ENCODE measurements around the gene COLEC12.
"Not testable (repeated sequence)": the region's sequence is repeated elsewhere in the genome, so short reads cannot be mapped to it uniquely, and the experiment has no call there.

The COLEC12 gene

DNA sequence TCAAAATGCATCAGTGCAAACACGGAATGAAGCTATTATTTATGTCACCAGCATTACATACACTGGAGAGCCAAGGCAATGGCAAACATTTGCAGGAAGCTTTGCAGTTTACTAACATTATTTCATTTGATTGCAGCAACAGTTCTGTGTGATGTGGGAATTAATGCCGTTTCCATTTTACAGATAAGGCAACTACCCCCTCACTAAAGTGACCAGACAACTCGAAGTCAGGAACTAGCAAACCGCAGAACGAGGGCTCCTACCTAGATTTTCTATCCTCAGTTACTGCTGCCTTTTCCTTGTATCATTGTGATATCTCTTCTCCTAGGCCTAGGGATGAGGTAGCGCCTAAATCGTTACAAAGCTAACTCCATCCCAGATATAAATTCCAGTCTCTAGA, 85.5 kb downstream of the COLEC12 start:
- DNase-seq (ENCODE audit: low read depth in 2 of 2) = no peak

DNA sequence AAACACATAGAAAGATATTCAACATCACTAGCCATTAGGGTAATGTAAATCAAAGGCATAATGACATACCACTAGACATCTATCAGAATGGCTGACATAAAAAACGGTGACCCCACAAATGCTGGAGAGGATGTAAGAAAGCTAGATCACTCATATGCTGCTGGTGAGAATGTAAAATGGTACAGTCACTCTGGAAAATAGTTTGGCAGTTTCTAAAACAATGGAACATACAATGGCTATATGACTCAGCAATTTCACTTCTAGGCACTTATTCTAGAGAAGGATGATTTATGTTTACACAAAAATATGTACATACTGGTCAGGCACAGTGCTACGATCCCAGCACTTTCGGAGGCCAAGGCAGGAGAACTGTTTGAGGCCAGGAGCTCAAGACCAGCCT, 87.3 kb downstream of the COLEC12 start:
- DNase-seq (ENCODE audit: low read depth in 2 of 2) = peak in 1 of 2 experiments; percentile 62

GRCh38 chr18:410047-410455, 90.5 kb downstream of the COLEC12 start:
- DNase-seq (ENCODE audit: low read depth in 2 of 2) = no peak

- DNase-seq (ENCODE audit: low read depth in 2 of 2) = peak in 1 of 2 experiments; percentile 53
These were observed 92.1 kb downstream of the COLEC12 start for GRCh38 chr18:408367-408766.

GRCh38 chr18:407626-408224, 92.8 kb downstream of the COLEC12 start:
- DNase-seq (ENCODE audit: low read depth in 2 of 2) = no peak

- DNase-seq (ENCODE audit: low read depth in 2 of 2) = no peak
These were observed 93.3 kb downstream of the COLEC12 start for GRCh38 chr18:407191-407590.

GRCh38 chr18:406677-407076, 93.8 kb downstream of the COLEC12 start:
- no peak for DNase-seq (ENCODE audit: low read depth in 2 of 2)

GRCh38 chr18:405006-405405, 95.5 kb downstream of the COLEC12 start:
- DNase-seq (ENCODE audit: low read depth in 2 of 2) = not testable (repeated sequence)

GRCh38 chr18:404061-404636, 96.4 kb downstream of the COLEC12 start:
- DNase-seq (ENCODE audit: low read depth in 2 of 2) = no peak

DNA sequence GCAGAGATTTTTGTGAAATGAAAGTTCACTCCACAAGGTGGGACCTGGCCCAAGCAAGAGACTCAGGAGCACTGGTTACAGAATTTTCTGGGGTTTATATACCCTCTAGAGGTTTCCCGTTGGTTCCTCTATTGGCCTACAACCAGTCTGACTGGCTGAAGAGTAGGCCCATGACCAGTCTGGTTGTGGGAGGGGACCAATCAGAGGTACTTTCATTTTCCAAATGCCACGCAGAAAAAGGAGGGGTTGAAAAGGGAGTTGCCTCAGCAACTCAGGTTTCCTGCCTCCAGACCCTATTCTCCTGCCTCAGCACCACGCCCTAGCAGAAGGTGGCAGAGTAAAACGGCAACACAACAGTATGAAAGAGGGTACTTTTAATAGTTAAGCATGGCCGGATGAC, 98.4 kb downstream of the COLEC12 start:
- DNase-seq (ENCODE audit: low read depth in 2 of 2) = no peak

GRCh38 chr18:400456-400855, 100.0 kb downstream of the COLEC12 start:
- peak; percentile 96 for DNase-seq (ENCODE audit: low read depth in 2 of 2)

- DNase-seq (ENCODE audit: low read depth in 2 of 2) = no peak
These were observed 100.8 kb downstream of the COLEC12 start for GRCh38 chr18:399631-400135.

GRCh38 chr18:398935-399630, 101.4 kb downstream of the COLEC12 start:
- no peak for DNase-seq (ENCODE audit: low read depth in 2 of 2)

DNA sequence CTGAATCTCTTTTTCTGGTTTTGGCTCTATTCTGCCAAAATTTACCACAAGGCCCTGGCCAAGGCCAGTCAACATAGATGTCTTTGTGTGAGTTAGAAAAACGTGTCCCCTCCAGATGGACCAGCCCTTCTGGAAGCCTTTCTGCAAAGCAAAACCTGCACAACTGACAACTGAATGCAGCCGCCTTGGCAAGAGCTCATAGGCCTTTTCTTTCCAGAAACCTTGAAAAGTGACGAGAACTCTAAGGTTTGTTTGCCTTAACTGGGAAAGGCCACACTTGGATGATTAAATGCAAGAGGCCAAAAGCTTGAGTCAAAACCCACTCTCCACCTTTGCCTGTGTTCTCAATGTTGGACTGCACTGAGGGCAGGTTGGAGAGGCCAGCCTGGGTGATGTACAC, 103.9 kb downstream of the COLEC12 start:
- no peak for DNase-seq (ENCODE audit: low read depth in 2 of 2)

DNA sequence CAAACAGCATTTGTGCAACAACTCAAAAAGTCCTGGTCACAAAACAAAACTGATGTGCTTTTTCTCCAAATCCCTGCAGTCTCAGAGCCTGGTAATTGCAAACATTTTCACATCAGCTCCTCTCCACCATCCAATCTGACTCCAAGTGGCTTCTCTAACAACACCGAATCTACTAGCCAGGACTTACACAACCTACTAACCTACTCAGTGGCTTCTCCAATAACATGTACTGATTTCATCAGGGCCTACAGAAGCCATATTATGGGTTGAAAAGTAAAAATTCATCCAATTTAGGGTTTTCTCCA, 104.3 kb downstream of the COLEC12 start:
- DNase-seq (ENCODE audit: low read depth in 2 of 2) = peak in 1 of 2 experiments; percentile 26

DNA sequence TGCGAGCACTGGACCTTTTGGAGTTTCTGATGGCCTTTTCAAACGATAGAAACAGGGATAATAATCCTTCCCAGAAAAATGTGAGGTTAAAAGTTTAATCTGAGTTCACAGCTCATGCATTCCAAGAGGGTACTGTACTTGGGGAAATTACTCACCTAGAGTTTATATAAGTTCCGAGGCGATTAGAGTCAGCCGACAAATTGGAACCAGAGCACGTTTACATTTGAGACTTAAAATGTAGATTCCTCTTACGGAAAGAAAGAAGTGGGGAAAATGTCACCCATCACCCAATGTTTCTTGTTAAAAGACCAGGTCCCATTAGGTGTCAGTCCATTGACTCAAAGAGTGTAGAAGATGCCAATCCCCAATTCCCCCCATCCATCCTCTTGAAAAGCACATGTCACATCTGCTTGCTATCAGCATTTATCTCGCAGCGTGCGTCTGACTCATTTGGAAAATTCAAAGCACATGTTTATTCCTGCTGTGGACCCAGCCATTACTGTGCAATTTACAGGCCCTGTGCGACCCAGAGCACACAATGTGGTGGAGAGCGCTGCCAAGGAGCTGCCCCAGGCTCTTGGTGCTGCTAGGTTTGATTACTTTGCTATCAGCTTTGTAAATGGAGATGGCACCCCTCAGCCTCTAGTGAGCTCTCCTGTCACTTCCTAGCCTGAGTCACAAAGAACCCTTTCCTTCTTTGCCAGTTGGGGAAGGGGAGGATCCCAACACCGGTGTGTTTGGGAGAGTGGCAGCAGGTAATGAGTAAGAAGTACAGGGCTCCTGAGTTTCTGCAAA, 104.8 kb downstream of the COLEC12 start:
- peak; percentile 91 to 92 for DNase-seq (ENCODE audit: low read depth in 2 of 2)

DNA sequence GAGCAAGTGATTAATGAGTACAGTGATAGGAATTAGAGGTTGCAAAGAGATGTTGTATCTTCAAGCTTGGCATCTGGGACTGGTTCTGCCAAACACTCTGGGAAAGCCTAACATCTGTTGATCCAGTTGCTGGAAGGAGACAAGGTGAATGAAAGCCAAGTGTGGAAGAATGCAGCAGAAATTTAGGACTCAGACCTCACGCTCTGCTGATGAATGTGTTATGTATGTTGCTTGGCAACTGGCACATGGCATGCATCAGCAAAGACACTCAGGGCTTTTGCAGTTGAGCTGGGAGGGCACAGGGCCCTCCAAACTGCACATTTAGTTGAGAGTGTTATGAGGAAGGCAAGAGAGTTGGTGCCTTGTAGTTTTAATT, 105.5 kb downstream of the COLEC12 start:
- peak; percentile 89 to 90 for DNase-seq (ENCODE audit: low read depth in 2 of 2)

GRCh38 chr18:394262-394986, 106.1 kb downstream of the COLEC12 start:
- DNase-seq (ENCODE audit: low read depth in 2 of 2) = no peak

DNA sequence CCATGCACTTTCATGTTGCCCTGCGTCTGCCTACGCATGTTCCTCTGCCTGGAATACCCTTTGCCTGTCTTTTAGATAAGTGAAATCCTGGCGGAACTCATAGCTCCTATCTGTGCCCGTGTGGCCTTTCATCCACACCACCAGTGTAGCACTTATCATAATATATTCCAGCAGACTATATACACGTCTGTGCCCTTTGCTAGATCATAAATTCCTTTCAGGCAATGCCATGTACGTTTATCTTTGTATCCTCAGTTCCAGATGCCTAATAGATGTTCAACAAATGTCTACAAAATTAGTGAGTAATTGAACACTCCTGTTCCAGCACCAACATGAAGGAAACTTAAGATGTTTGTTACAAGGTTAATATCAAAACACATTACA, 106.9 kb downstream of the COLEC12 start:
- no peak for DNase-seq (ENCODE audit: low read depth in 2 of 2)

DNA sequence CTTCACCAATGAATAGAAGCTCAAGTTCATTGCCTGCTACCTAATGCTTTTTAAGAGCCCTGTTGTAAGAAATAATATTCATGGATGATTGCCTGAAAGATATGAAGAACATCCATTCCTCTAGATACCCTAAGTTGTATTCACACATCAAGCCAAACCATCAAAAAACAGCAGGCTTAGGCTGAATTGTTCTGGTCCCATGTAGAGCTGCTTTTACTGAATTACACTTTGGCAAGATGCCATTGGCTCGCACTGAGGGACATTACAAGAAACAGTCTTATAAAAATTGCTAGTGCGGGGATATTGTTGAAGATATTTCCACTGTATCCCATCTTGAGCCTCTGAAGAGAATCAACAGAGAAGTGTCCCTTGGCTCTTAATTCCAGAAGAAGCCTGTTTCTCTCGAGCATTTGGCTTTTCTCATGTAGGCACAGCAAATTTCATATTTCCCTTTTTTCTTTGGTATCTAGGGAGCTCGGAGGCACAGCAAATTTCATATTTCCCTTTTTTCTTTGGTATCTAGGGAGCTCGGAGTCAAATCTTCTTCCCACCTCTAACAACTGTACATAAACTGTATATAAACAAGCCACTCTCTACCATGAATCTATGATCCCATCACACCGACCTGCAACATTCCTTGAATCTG, 107.5 kb downstream of the COLEC12 start:
- no peak for DNase-seq (ENCODE audit: low read depth in 2 of 2)

DNA sequence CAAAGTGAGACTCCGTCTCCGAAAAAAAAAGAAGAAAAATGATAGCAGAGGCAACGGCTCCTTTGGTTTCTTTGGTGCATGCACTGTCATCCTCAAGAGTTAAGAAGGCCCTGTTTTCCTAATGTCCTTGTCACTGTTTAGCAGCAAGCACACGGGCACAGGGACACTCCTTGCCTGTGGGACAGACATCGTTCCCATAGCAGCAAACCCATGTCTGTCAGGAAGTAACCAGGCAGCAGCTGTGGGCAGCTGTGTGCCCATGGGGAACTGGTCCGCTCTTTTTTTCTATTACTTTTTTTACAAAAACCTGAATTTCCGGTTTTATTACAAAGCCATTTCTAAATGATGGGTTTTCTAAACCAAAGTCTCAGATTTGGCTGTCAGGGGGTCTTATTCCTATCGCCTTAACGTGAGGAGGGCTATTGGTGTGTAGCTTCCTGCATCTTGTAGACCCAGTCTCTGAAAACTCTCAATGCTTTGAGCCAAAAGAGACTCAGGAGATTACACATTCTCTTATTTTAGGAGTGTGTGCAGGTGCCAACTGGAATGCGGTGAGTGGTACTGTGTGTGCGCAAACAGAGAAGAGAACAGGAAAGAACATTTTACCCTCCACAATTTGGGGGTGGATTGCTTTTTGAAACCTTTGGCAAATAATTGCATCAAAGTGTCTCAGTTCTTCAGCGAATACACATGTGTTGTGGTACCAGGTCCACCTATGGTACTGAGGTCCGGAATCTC, 109.6 kb downstream of the COLEC12 start:
- no peak for DNase-seq (ENCODE audit: low read depth in 2 of 2)
